ENCODE measurements around the gene FAM240A.

The FAM240A gene

GRCh38 chr3:46664971-46665762 is 52.8 kb downstream of the FAM240A start:
- peak overlapping the region; percentile 91 for H3K27ac ChIP-seq

GRCh38 chr3:46665763-46666452 is 53.6 kb downstream of the FAM240A start:
- peak overlapping the region; percentile 91 for H3K27ac ChIP-seq
- no peak for TF ChIP-seq CTCF (conservative IDR thresholded peaks at IDR 0.05)

More at GRCh38 chr3:46664971-46665762, 52.8 kb downstream of the FAM240A start:
- TF ChIP-seq CTCF (conservative IDR thresholded peaks at IDR 0.05), result no peak

DNA sequence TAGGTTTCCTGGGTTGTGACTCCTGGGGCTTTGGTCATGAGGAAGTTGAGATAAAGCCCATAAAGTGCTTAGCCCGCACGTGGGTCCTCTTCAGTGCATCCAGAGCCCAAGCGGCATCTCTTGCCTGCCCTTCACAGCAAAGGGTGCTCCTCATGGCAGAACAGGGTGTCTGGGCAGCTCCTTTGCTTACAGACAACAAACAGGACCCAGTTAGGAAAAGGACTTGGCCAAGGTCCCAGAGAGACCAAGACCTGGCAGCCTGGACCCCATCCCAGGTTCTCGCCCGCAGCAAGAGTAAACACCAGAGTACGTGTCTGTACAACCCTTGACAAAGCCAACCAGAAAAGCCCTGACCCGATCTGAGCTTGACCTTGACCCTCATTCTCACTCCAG is 54.1 kb downstream of the FAM240A start:
- H3K27ac ChIP-seq, result peak overlapping the region; percentile 91
- TF ChIP-seq CTCF (conservative IDR thresholded peaks at IDR 0.05), result no peak

- no peak for TF ChIP-seq CTCF (conservative IDR thresholded peaks at IDR 0.05)
- peak overlapping the region; percentile 91 for H3K27ac ChIP-seq
Measured at GRCh38 chr3:46667061-46667621, 54.8 kb downstream of the FAM240A start.

DNA sequence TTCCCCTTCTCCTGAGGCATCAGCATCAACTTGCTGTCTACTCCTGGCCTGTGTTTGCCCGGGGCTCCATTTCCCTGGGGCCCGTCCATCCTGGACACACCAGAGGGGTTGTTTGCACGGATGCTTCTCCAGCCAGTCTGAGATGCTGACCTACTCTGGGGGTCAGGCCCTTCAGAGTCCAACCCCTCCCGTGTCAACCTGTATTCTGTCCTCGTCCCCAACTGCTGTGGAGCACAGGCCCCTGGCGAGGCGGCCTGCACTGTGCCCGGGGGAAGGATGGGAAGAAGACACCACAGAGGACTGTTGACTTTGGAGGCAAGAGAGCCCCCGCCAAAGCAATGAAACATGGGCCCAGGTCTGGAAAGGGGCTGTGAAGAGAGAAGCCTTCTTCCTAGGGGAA is 55.3 kb downstream of the FAM240A start:
- TF ChIP-seq CTCF (conservative IDR thresholded peaks at IDR 0.05), result no peak
- peak overlapping the region; percentile 91 for H3K27ac ChIP-seq

GRCh38 chr3:46668116-46668515 is 55.8 kb downstream of the FAM240A start:
- TF ChIP-seq CTCF (conservative IDR thresholded peaks at IDR 0.05), result no peak
- H3K27ac ChIP-seq, result no peak overlapping the region

- no peak for TF ChIP-seq CTCF (conservative IDR thresholded peaks at IDR 0.05)
- no peak overlapping the region for H3K27ac ChIP-seq
Measured at GRCh38 chr3:46668591-46668990, 56.3 kb downstream of the FAM240A start.
